HG02642 (cell line): Measurements from ENCODE around the gene ACSF3.

Experiments
- ATAC-seq: cut with Tn5 transposase; IDR thresholded peaks from one replicate; pipeline ENCODE4 v1.9.1; 2021; ENCODE audit warnings: mild to moderate bottlenecking; ENCODE audit not compliant: unreplicated experiment, poor library complexity

ACSF3 gene

DNA sequence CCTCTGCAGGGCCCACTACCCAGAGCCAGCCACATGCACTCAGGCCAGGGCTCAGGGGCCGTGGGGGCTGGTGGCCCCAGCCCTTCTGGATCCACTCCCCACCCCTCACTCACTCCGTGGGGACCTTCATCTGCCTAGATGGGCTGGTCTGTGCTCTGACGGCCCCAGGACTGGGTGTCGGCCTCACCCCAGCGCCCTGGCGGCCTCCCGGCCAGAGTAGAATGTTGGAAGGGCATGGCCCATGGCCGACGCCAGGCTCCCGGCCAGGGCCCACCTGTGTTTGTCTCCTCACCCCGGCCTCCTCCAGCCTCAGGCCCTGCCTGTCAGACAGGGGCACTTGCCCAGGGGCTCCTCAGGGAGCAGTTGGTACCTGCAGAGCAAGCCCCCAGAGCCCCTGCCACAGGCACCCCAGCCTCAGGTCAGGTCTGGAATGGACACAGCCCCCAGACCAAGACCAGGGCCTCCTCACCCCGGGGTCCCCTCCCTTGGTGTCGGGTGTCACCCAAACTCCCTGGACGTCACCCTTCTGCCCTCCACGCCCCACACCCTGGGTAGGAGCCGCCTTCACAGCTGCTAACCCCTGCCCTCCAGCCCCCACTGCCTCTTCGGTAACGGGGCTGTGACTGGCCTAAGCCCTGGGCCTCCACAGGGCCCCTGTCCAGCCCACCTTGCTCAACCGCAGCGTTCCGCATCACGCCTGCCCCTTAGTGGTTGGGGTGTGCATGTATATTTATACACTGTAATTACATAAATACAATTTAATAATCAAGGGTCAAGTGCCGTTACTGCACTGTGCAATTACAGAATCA, 74.9 kb downstream of the ACSF3 start:
- ATAC-seq = no peak

DNA sequence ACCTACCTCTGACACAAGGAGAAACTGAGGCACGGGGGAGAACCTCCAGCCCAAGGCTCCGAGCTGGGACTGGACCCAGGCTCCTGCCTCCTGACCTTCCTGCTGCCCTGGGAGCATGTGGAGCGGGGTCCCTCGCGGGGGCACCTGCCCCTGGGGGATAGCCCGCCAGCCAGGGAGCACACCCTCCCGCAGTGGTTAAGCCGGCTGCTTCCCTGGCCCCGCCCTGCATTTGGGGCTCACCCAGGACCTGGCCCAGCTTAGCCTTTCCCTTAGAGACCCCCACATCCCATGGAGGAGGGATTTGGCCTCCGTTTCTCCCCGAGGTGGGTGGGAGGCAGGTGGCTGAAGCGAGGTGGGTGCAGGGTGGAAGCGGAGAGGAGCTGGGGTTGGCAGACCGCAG, 76.1 kb downstream of the ACSF3 start:
- no peak for ATAC-seq

DNA sequence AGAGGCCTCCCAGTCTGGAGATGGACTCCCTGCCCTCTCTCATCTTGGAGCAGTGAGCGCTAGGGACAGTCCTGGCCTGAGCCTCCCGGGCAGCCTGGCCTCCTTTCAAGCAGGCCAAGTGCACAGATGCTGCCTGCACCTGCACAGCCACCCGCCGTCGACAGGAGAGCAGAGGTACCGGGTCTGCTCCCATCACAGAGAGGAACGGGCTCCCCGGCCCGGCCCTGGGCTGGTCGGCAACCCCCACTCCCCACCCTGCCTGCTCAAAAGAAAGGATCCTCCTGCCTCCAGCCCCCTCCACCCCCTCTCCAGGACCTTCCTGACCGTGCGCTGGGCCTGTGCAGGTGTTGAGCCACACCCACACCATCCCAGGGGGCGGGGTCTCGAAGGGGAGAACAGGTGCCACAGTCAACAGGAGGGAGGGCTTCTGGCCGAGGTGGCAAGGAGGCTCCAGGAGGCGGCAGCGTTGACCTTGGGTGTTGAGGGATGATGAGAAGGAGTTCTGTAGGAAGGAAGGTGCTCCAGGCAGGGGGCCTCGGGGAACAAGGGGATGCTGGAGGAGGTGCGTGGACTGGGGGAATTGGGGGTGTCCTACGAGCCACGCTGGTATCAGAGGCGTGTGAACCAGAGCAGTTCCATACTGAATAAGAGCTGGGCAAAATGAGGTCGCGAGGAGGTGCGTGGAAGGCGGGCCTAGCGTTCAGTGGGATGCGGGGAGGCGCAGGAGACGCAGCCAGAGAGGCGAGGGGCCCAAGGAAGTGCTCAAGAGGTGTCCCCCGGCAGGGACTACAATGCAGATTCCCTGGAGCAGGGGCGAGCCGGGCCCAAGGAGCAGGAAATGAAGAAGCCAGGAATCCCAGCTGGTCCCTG, 76.9 kb downstream of the ACSF3 start:
- ATAC-seq = no peak

DNA sequence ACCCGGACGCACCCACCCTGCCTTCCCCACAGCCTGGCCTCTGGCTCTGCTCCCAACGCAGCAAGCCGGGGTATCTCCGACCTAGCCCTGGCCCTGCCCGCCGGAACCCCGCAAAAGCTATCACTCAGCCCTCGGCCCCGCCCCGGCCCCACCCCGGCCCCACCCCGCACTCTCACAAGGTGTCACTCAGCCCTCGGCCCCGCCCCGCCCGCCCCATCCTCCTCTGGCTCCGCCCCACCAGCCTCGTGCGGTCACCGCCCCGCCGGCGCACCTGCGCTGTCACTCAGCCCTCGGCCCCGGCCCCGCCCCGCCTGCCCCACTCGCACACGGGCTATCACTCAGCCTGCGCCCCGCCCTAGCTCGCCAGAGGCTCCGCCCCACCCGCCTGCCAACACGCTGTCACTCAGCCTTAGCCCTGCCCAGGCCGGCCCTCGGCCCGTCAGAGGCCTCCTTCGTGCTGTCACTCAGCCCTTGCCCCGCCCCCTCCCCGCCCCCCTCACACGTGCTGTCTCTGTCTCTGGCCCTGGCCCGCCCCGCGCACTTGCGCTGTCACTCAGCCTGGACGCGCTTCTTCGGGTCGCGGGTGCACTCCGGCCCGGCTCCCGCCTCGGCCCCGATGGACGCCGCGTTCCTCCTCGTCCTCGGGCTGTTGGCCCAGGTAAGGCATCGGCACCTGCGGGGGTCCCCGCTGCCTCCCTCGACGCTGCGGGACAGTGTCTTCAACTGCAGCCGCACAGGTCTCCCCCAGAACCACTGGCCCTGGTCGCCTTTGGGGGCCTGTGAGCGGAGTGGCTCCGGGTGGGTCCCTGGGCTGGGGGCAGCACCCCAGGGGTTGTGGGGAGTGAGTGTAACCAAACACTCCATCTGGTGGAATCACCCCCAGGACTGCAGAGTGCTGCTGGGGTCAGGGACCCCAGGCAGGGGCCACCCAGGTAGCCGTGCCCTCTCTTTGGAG, 77.8 kb downstream of the ACSF3 start, which contains the start of gene CDH15:
Gene CDH15, plus strand, starts transcription at position 533 of the 955 bp plus-strand sequence. Its CDS starts 84 bp downstream, at position 617.
- ATAC-seq = peak; percentile 73

DNA sequence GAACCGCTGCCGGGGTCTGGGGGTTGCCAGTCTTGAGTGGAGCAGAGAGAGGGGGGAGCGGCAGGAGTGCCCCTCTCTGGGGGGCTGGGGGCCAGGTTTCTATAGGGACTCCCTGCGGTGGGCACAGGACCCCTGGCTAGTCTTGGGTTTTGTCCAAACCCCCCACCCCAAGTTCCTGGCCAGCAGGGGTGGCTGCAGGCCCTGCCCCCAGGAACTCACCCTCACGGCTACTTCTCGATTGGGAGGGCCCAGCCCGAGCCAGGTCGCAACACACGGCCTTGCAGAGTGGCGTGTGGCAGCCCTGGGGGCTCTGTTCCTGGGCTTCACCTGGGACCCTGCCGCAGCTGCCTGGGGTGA, 78.5 kb downstream of the ACSF3 start:
- ATAC-seq = no peak

DNA sequence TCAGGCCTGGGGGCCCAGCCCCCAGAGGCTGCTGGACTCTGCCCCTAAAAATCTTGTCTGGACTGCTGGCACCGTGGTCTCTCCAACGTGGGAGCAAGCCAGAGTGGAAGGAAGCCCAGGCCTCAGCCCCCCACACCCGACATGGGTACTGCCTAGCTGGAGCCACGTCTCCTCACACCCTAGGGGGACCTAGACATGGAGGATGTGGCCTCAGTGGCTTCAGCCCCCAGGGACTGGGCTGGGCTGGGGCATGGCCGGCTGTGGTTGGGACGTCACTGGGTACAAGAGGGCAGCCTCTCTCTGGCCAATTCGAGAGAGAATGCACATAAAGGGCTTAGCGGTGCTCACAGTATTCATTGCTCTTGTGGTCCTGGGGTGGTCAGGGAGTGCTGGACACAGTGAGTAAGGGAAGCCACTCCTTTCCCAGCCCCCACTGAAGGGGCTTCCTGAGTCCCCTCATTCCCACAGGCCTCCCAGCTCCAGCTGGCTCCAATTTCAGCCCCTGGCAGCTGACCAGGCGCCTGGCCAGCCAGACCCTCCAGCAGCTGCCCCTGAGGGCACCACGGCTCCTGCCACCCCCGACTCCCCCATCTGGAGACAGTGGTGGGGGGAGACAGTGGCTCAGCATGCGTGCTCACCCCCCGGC, 79.0 kb downstream of the ACSF3 start:
- ATAC-seq = no peak

DNA sequence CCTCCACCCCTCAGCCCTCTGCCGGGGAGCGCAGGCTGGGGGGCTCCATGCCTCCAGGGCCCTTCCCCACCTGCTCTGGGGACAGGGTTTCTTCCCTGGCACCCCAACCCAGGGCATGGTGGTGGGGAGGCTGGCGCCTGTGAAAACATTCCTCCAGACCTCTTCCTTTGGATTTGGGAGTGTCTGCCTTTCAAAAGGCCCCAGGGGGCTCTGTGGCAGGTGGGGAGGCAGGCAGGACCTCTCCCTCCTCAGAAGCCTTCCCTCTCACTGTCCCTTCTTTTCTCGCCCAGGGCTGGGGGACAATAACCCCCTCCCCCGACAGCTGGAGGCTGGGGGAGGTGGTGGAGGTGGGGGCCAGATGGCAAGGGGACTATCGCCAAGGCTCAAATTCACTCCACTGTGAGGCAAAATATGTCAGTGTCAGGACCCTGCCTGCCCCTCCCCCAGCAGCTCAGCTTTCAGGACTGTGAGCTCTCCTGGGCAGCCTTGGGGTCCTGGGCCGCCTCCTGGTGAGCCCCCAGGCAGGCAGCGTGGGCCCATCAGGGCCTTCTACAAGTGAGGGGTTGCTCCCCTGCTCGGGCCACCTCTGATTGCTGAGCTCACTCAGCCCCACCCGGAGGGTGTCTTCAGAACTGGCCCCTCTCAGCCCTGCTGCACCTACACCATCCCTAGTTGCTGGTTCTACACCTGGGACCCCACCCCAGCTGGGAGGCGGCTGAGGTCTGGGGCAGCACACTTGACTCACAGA, 79.7 kb downstream of the ACSF3 start:
- no peak for ATAC-seq

DNA sequence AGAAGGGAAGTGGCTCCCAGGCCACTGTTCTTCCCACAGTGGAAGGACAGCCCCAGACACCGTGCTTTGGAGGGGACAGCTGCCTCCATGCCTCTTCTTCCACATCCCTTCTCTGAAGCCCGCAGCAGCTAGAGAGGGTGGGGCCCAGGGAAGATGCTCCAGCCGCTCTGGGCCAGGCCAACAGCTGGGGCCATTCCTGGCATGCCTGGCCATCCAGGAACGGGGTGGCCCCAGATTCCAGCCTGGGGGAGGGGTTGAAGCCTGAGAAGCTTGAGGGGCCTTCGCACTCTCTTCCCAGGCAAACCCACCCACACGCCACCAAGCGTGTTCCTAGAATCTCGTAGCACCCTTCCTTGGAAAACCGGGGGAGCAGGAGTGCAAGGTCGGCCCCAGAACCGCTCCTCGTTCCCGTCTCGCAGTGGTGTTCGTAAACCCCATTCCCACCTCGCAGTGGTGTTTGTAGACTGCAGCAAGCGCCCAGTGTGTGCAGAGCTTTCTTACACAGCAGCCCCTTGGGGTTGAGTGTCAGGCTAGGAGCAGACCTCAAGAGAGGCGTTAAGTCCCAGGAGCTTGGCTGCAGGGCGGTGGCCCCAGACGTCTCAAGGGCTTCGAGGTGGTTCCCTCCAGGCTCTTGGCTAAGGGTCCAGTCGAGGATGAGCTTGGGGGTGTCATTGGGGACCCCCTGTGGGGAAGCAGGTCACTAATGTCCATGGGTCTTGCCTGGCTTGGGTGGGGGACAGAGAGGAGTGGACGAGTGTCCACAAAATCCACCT, 80.6 kb downstream of the ACSF3 start:
- no peak for ATAC-seq

DNA sequence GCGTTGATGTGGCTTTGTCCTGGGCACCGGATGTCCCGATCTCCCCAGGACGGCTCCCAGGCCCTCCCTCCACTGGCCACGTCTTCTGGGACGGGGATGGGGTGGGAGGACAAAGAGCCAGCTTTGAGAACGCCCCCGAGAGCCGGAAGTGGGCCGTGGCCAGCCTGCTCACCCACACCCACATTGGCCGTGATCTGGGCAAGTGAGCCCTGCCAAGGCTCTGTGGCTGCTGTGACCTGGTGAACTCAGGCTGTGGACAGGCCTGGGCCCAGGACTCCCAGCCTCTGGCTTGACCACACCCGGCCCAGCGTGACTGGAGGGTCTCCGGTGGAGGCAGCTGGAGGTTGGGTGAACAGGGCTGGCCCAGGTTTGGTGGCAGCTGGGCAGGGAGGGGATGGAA, 81.2 kb downstream of the ACSF3 start:
- ATAC-seq = no peak

DNA sequence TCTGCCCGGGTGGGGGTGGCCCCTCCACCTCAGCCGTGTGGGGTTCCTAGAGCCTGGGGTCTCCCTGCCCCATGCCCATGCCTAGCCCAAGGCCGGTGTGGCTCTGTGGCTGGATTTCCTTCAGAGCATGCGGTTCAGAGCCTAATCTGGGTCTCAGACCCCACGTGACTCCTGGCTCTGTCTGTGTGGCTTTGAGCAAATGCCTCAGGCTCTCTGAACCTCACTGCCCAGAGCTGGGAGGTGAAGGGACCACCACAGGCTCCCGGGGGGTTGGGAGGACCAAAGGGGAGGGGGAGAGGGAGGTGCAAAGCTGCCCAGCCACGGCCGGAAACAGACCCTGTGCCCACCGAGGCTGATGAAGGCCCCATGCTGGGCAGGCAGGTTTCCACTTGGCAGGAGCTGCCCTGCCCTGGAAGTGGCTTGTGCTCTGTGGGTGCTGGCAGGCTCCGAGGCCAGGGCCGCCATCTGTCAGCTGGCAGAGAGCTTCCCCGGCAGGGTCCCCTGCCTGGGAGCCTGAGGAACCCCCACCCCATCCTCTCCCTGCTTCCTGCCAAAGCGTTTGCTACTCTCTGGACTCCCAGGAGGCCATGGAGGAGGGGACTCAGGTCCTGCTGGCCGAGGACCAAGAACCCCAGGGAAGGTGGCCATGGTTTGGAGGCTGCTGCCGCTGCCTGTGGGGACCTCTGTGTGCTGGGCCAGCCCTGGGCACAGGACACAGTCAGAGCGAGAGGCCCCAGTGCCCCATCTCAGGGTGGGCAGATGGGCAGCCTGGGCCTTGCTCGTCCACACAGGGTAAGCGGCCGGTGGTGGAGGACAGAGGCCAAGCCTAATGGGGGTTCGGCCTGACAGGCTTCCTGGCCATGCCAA, 81.9 kb downstream of the ACSF3 start:
- no peak for ATAC-seq

DNA sequence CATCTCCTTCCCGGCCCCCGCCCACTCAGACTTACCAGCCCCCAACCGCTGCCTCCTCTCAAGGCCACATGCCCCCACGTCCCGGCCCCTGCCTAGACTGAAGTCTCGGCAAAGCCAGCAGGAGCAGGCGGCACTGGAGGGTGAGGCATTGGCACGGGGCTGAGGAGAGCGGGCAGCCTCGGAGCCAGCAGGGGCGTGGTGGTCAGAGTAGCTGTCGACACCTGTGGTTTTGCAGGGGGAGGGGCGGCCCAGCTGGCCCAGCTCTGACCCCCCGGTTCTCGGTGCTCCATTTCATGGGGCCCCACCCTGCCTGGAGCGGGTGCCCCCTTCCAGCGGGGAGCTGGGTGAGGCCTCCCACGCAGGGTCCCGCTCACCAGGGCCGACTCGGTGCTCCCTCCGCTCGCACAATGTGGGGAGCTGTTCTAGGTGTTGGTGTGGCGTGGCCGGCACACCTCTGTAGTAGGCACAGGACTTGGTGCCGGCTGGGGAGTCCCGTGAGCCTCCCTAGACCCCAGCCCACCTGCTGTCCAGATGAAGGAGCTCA, 82.6 kb downstream of the ACSF3 start:
- ATAC-seq = no peak

DNA sequence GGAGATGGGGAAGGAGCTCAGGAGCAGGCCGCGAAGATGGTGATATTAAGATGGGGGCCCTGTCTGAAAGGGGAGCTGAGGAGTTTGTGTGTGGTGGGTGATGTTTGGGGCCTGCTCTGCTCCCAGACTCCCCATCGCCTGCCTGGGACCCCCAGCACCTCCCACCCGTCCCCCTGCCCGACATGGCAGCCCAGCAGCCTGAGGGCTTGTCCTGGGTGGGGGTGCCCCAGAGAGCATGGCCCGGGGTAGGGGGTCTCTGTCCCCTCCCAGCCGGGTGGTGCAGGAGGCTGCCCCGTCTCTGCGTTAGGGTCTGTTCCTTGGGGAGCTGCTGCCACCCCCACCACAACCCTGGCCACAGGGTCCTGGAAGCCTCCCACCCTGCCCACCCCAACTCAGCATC, 83.1 kb downstream of the ACSF3 start:
- no peak for ATAC-seq

DNA sequence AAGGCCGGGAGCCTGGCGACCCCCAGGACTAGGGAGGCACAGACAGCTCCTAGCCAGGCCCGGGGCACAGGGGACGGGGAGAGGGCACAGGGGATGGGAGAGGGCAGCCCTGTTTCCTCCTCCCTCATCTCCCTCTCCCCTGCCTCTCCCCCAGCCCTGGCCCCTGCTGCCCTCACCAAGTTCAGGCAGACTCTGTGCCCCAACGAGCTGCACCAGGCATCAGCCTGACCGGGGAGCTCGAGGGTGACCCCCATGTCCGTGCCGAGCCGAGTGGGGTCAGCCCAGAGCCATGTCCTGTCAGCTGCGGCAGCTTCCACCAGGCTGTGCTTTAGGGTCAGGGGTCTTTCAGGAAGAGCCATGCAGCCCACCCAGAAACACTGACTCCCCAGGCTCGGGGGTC, 83.8 kb downstream of the ACSF3 start:
- ATAC-seq = no peak

DNA sequence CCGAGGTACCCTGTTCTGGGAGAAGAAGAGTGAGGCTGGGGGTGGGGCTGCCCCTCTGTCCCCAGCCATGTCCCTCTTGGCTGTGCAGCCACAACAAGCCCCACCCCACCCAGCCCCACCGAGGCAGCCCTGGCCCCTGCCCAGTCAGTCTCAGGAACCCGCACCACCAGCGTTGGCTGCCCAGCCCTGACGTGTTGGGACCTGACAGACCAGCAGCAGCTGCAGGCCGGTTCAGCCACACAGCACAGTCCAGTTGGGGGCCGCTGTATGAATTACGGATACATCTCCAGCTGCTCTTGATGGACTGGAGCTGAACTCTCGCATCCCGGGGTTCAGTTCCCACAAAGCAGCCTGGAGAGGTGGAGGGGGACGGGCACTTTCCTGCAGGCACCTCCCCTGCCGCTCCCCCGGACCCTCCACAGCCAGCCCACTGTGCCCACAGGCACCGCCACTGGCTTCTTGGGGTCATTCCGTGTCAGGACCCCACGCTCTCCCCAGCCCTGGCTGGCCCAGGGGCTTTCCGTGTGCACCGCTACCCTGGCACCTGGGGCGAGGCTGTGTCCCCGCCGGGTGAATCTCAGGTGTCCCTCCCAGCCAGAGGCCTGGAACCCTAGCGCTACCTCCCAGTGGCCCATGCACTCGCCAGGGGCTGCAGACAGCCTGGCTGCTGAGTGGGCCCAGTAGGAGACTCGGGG, 84.9 kb downstream of the ACSF3 start:
- no peak for ATAC-seq

DNA sequence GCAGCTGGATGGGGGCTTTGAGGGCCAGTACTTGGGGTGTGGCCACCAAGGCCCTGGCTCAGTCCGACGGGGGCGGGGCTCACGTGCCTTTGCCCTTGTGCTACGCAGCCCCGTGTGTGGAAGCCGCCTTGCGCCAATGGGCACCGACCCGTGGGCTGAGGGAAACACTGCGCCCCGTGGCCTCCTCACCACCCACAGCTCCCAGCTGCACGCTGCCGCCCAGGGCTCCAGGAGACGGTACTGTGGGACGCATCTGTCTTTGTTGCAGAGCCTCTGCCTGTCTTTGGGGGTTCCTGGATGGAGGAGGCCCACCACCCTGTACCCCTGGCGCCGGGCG, 85.5 kb downstream of the ACSF3 start:
- no peak for ATAC-seq

DNA sequence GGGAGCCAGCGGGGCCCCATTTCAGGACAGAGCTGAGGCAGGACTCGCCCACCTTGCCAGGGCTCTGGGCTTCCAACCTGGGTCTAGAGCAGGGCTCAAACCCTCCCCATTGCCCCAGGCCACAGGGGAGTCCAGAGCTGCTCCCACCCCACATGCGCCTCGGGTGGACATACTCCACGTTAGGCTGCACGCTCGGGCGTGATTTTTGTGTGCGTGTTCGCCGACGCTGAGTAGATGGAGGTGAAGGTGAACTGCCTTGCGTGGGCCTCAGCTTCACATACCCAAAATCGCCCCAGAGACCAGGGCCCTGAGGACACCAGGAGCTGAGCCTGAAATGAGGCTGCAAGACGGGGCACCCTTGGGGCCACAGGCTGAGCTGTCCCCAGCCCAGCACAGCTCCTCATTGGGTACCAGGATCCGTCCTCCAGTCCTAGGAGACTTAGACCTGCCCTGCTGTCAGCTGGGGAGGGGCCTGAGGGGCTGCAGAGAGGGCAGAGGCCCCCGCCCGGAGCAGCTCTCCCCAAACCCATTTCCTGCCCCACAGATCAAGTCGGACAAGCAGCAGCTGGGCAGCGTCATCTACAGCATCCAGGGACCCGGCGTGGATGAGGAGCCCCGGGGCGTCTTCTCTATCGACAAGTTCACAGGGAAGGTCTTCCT, 86.1 kb downstream of the ACSF3 start:
- ATAC-seq = no peak
